Measurements from ENCODE around the gene ME1. TPM values are rescaled to one million over a fixed set of nuclear protein-coding genes. Genes with fewer than 3 reads are reported as not detected.
"Not testable (repeated sequence)": the region's sequence is repeated elsewhere in the genome, so short reads cannot be mapped to it uniquely, and the experiment has no call there.

ME1 gene
- polyA plus RNA-seq, 2 of the 4 experiments (the other 2 are of a cell fraction) = 59.1 to 60.6 TPM

GRCh38 chr6:83367104-83367503 is 63.7 kb downstream of the ME1 start:
- Histone ChIP-seq H3K9me3 (no peaks in the 10 kb centered on the region), H3K4me3 (no peak overlapping the region), H3K4me2 (no peak overlapping the region), H3K4me1 (0 out of 3 replicates have a peak, but pooled peaks cover 4% of the 10 kb centered on the region), H3K27ac (no peak overlapping the region)
- CTCF ChIA-PET = no interaction called here
- no peak for FAIRE-seq
- WGBS (ENCODE audit: missing lambda C conversion rate) = 100% methylated on average over 1 of the region's 1 CpG
- ATAC-seq = no peak
- POLR2A ChIA-PET = no interaction called here
- TF ChIP-seq CHD2 (IDR thresholded peaks at IDR 0.05; ENCODE audit: low read length, partially characterized antibody) (no peak), CBX2 (IDR thresholded peaks at IDR 0.05; ENCODE audit: borderline replicate concordance, low read depth) (no peak), MAX (IDR thresholded peaks at IDR 0.05) (no peak), POLR2AphosphoS2 (conservative IDR thresholded peaks at IDR 0.05; ENCODE audit: low read length) (no peak), RAD21 (conservative IDR thresholded peaks at IDR 0.05 in 1 of 2, IDR thresholded peaks at IDR 0.05 in 1 of 2) (no peak), MAZ (IDR thresholded peaks at IDR 0.05; ENCODE audit: borderline replicate concordance, low read depth, low read length) (no peak), HOXB5 (CRISPR knock-in tag; IDR thresholded peaks at IDR 0.05) (no peak), GATA3 (IDR thresholded peaks at IDR 0.05; ENCODE audit: borderline replicate concordance) (no peak), CBX8 (IDR thresholded peaks at IDR 0.05) (no peak), ESRRA (IDR thresholded peaks at IDR 0.05; ENCODE audit: borderline replicate concordance, low read length) (no peak), FOXS1 (CRISPR knock-in tag; IDR thresholded peaks at IDR 0.05) (no peak), EP300 (IDR thresholded peaks at IDR 0.05) (no peak), MAFK (IDR thresholded peaks at IDR 0.05; ENCODE audit: partially characterized antibody) (no peak), EHF (CRISPR knock-in tag; IDR thresholded peaks at IDR 0.05) (no peak), USF2 (IDR thresholded peaks at IDR 0.05) (no peak), ZC3H11A (IDR thresholded peaks at IDR 0.05) (no peak)
- TF ChIP-seq, protein P1, sequence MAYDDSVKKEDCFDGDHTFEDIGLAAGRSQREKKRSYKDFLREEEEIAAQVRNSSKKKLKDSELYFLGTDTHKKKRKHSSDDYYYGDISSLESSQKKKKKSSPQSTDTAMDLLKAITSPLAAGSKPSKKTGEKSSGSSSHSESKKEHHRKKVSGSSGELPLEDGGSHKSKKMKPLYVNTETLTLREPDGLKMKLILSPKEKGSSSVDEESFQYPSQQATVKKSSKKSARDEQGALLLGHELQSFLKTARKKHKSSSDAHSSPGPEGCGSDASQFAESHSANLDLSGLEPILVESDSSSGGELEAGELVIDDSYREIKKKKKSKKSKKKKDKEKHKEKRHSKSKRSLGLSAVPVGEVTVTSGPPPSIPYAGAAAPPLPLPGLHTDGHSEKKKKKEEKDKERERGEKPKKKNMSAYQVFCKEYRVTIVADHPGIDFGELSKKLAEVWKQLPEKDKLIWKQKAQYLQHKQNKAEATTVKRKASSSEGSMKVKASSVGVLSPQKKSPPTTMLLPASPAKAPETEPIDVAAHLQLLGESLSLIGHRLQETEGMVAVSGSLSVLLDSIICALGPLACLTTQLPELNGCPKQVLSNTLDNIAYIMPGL (CRISPR knock-in tag; IDR thresholded peaks at IDR 0.05; ENCODE audit: borderline replicate concordance) = no peak
- no peak for DNase-seq (ENCODE audit: low read depth in 1 of 2, low spot score in 1 of 2)

DNA sequence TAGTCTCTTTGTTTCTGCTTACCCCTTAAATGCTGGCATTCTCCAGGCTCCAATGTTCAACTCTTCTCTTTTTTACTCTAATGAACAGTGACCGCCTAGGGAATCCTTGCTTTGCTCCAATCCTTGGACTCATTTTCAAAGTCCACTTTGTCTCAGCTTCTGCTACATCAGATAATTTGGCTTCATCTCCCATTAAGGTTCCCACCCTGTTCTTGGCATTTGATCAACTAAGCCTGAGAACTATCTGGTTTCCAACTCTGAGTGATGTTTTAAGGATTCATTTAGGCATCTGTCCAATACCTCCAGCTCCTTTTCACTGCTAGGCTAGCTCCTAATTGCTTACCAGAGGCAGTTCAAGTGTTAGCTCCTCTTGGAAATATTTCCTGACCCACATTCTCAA is 64.9 kb downstream of the ME1 start:
- WGBS (ENCODE audit: missing lambda C conversion rate) = 100% methylated on average over 1 of the region's 1 CpG
- CTCF ChIA-PET = interaction anchor here (1.3 kb wide), 1 partner anchor 31 kb away, joined by 3 read pairs; no protein-coding TSS in a partner anchor
- no peak for DNase-seq (ENCODE audit: low read depth in 1 of 2, low spot score in 1 of 2)

GRCh38 chr6:83362349-83362748 is 68.5 kb downstream of the ME1 start:
- H3K4me3 ChIP-seq; H3K4me2 ChIP-seq; CTCF ChIA-PET; DNase-seq (ENCODE audit: low read depth in 1 of 2, low spot score in 1 of 2); ATAC-seq; POLR2A ChIA-PET; H3K9me3 ChIP-seq; H3K27ac ChIP-seq; H3K4me1 ChIP-seq; FAIRE-seq: not testable (repeated sequence)
- 93% methylated on average over 5 of the region's 6 CpGs for WGBS (ENCODE audit: missing lambda C conversion rate)

More for the DNA sequence above, 64.9 kb downstream of the ME1 start:
- H3K4me1 ChIP-seq = no peaks in the 10 kb centered on the region
- no peak overlapping the region for H3K27ac ChIP-seq
- H3K4me3 ChIP-seq = no peak overlapping the region
- H3K9me3 ChIP-seq = no peaks in the 10 kb centered on the region
- POLR2A ChIA-PET = no interaction called here
- TF ChIP-seq, protein P2, sequence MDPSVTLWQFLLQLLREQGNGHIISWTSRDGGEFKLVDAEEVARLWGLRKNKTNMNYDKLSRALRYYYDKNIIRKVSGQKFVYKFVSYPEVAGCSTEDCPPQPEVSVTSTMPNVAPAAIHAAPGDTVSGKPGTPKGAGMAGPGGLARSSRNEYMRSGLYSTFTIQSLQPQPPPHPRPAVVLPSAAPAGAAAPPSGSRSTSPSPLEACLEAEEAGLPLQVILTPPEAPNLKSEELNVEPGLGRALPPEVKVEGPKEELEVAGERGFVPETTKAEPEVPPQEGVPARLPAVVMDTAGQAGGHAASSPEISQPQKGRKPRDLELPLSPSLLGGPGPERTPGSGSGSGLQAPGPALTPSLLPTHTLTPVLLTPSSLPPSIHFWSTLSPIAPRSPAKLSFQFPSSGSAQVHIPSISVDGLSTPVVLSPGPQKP (IDR thresholded peaks at IDR 0.05; ENCODE audit: low read depth, low read length) = no peak
- TF ChIP-seq CHD2 (IDR thresholded peaks at IDR 0.05; ENCODE audit: low read length, partially characterized antibody) (no peak), TP53 (CRISPR knock-in tag; IDR thresholded peaks at IDR 0.05) (no peak), HEYL (CRISPR knock-in tag; IDR thresholded peaks at IDR 0.05) (no peak), ZFP36 (IDR thresholded peaks at IDR 0.05; ENCODE audit: borderline replicate concordance, partially characterized antibody) (no peak), FOXS1 (CRISPR knock-in tag; IDR thresholded peaks at IDR 0.05) (no peak), KDM1A (IDR thresholded peaks at IDR 0.05; ENCODE audit: low read depth) (no peak), PHF8 (IDR thresholded peaks at IDR 0.05; ENCODE audit: borderline replicate concordance, low read depth) (no peak), CHD4 (IDR thresholded peaks at IDR 0.05; ENCODE audit: borderline replicate concordance) (no peak), TFCP2L1 (CRISPR knock-in tag; IDR thresholded peaks at IDR 0.05) (no peak), CBX8 (IDR thresholded peaks at IDR 0.05) (no peak), RNF2 (IDR thresholded peaks at IDR 0.05; ENCODE audit: borderline replicate concordance, low read depth) (no peak), NPAS2 (CRISPR knock-in tag; IDR thresholded peaks at IDR 0.05; ENCODE audit: borderline replicate concordance) (no peak), RAD21 (conservative IDR thresholded peaks at IDR 0.05 in 1 of 2, IDR thresholded peaks at IDR 0.05 in 1 of 2) (no peak)
- TF ChIP-seq, protein P3, sequence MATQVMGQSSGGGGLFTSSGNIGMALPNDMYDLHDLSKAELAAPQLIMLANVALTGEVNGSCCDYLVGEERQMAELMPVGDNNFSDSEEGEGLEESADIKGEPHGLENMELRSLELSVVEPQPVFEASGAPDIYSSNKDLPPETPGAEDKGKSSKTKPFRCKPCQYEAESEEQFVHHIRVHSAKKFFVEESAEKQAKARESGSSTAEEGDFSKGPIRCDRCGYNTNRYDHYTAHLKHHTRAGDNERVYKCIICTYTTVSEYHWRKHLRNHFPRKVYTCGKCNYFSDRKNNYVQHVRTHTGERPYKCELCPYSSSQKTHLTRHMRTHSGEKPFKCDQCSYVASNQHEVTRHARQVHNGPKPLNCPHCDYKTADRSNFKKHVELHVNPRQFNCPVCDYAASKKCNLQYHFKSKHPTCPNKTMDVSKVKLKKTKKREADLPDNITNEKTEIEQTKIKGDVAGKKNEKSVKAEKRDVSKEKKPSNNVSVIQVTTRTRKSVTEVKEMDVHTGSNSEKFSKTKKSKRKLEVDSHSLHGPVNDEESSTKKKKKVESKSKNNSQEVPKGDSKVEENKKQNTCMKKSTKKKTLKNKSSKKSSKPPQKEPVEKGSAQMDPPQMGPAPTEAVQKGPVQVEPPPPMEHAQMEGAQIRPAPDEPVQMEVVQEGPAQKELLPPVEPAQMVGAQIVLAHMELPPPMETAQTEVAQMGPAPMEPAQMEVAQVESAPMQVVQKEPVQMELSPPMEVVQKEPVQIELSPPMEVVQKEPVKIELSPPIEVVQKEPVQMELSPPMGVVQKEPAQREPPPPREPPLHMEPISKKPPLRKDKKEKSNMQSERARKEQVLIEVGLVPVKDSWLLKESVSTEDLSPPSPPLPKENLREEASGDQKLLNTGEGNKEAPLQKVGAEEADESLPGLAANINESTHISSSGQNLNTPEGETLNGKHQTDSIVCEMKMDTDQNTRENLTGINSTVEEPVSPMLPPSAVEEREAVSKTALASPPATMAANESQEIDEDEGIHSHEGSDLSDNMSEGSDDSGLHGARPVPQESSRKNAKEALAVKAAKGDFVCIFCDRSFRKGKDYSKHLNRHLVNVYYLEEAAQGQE (IDR thresholded peaks at IDR 0.05) = no peak
- TF ChIP-seq, protein P4, sequence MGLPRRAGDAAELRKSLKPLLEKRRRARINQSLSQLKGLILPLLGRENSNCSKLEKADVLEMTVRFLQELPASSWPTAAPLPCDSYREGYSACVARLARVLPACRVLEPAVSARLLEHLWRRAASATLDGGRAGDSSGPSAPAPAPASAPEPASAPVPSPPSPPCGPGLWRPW (IDR thresholded peaks at IDR 0.05) = no peak
- ATAC-seq (no peak), FAIRE-seq (no peak)
- no peak overlapping the region for H3K4me2 ChIP-seq
